ENCODE data around the gene AQP12B.

Gene AQP12B

GRCh38 chr2:240647503-240648154 is 35.1 kb downstream of the AQP12B start:
- DNase-seq: no peak

GRCh38 chr2:240646900-240647502 is 35.7 kb downstream of the AQP12B start:
- DNase-seq: no peak

GRCh38 chr2:240646176-240646899 is 36.3 kb downstream of the AQP12B start:
- peak; percentile 59 for DNase-seq

GRCh38 chr2:240645801-240646175 is 36.9 kb downstream of the AQP12B start:
- DNase-seq: no peak

- no peak for DNase-seq
These were observed 37.3 kb downstream of the AQP12B start for GRCh38 chr2:240645346-240645745.

- DNase-seq: no peak
These were observed 37.8 kb downstream of the AQP12B start for GRCh38 chr2:240644859-240645301.

- DNase-seq: peak; percentile 46
These were observed 38.5 kb downstream of the AQP12B start for GRCh38 chr2:240644171-240644651.

- DNase-seq: no peak
These were observed 38.9 kb downstream of the AQP12B start for GRCh38 chr2:240643811-240644150.

- DNase-seq: peak; percentile 49
These were observed 39.4 kb downstream of the AQP12B start for GRCh38 chr2:240643093-240643810.

- DNase-seq: no peak
These were observed 39.9 kb downstream of the AQP12B start for GRCh38 chr2:240642806-240643092.

- DNase-seq: no peak
These were observed 40.5 kb downstream of the AQP12B start for GRCh38 chr2:240642061-240642805.

- peak; percentile 63 for DNase-seq
These were observed 41.7 kb downstream of the AQP12B start for GRCh38 chr2:240640939-240641338.

GRCh38 chr2:240639566-240639965 is 43.1 kb downstream of the AQP12B start:
- no peak for DNase-seq

GRCh38 chr2:240638512-240639160 is 44.0 kb downstream of the AQP12B start:
- peak; percentile 21 for DNase-seq

- DNase-seq: no peak
These were observed 44.8 kb downstream of the AQP12B start for GRCh38 chr2:240637901-240638345.

GRCh38 chr2:240637116-240637900 is 45.4 kb downstream of the AQP12B start:
- DNase-seq: no peak

GRCh38 chr2:240636563-240637115 is 46.0 kb downstream of the AQP12B start:
- DNase-seq: no peak

- DNase-seq: no peak
These were observed 46.6 kb downstream of the AQP12B start for GRCh38 chr2:240635998-240636547.

- no peak for DNase-seq
These were observed 47.3 kb downstream of the AQP12B start for GRCh38 chr2:240635121-240635997.

GRCh38 chr2:240632306-240632721 is 50.4 kb downstream of the AQP12B start:
- DNase-seq: no peak

All from activated CD8-positive, alpha-beta memory T cell treated with anti-CD3 and anti-CD28 coated beads for 24 hours (primary cell).